ENCODE data around the gene SMOC2. TPM values are rescaled to one million over a fixed set of nuclear protein-coding genes. Genes with fewer than 3 reads are reported as not detected.

Gene SMOC2
- polyA plus RNA-seq, 10 donors: 47.6 to 154 (median 91.1) TPM

GRCh38 chr6:168619560-168620314 lies 178.8 kb downstream of the SMOC2 start:
- DNase-seq: no peak

GRCh38 chr6:168620578-168620977 lies 179.6 kb downstream of the SMOC2 start:
- DNase-seq: no peak

- DNase-seq: no peak
These were observed 182.8 kb downstream of the SMOC2 start for GRCh38 chr6:168623736-168624135.

- DNase-seq: no peak
These were observed 183.6 kb downstream of the SMOC2 start for GRCh38 chr6:168624540-168624939.

- DNase-seq: no peak
These were observed 184.0 kb downstream of the SMOC2 start for GRCh38 chr6:168624948-168625347.

GRCh38 chr6:168625602-168626001 lies 184.6 kb downstream of the SMOC2 start:
- DNase-seq: no peak

GRCh38 chr6:168626046-168626602 lies 185.1 kb downstream of the SMOC2 start:
- no peak for DNase-seq

GRCh38 chr6:168627506-168628175 lies 186.7 kb downstream of the SMOC2 start:
- DNase-seq: no peak

GRCh38 chr6:168628176-168628553 lies 187.2 kb downstream of the SMOC2 start:
- DNase-seq: no peak

- no peak for DNase-seq
These were observed 187.8 kb downstream of the SMOC2 start for GRCh38 chr6:168628732-168629245.

GRCh38 chr6:168631564-168631963 lies 190.6 kb downstream of the SMOC2 start:
- no peak for DNase-seq

GRCh38 chr6:168632694-168633093 lies 191.7 kb downstream of the SMOC2 start:
- DNase-seq: peak in 1 of 3 donors; percentile 60

GRCh38 chr6:168634541-168635328 lies 193.8 kb downstream of the SMOC2 start:
- DNase-seq: peak; percentile 64 to 88 (median 74)

GRCh38 chr6:168636147-168637004 lies 195.4 kb downstream of the SMOC2 start:
- no peak for DNase-seq

GRCh38 chr6:168637834-168638233 lies 196.8 kb downstream of the SMOC2 start:
- DNase-seq: no peak

GRCh38 chr6:168638468-168639271 lies 197.7 kb downstream of the SMOC2 start:
- peak; percentile 67 to 88 (median 69) for DNase-seq

GRCh38 chr6:168640181-168640580 lies 199.2 kb downstream of the SMOC2 start:
- DNase-seq: no peak

- peak; percentile 62 to 90 (median 80) for DNase-seq
These were observed 199.8 kb downstream of the SMOC2 start for GRCh38 chr6:168640768-168641167.

- DNase-seq: no peak
These were observed 200.5 kb downstream of the SMOC2 start for GRCh38 chr6:168641446-168641845.

GRCh38 chr6:168643401-168643800 lies 202.4 kb downstream of the SMOC2 start:
- DNase-seq: no peak

All from muscle of back (tissue), 11 donors.